H1 (cell line): ENCODE measurements around the gene EVC2. TPM values are rescaled to one million over a fixed set of nuclear protein-coding genes. Genes with fewer than 3 reads are reported as not detected.
A peak's percentile ranks its signal among the peaks of the same experiment; 100 is the strongest.

ENCODE experiments used
- CTCF ChIA-PET: fragments of 300-600 bp; sonication (Branson Sonifier 250); formaldehyde crosslinking; loops from one replicate; lab custom pipeline; 2021; ENCODE audit not compliant: partially characterized antibody; lab: Charles Lee
- POLR2A ChIA-PET: fragments of 300-600 bp; sonication (Branson Sonifier 250); formaldehyde crosslinking; loops from one replicate; lab custom pipeline; 2021; ENCODE audit warnings: inconsistent platforms; ENCODE audit not compliant: partially characterized antibody; lab: Charles Lee
- DNase-seq, 2 experiments: peaks; one replicate each; pipeline versions ENCODE4 v3.0.0 to v3.0.0-alpha.2; 2010 to 2022; ENCODE audit warnings: low spot score in 2 of 2, low read depth in 1 of 2, mixed read lengths in 1 of 2
- FAIRE-seq: peaks from 2 replicates; lab custom pipeline; 2011; peaks lifted over from hg19 to GRCh38; lab: Jason Lieb, UNC
- H2AFZ ChIP-seq: 2 replicates; pipeline ENCODE4 v1.8.1; 2012; ENCODE audit warnings: low read length, inconsistent platforms
- H2AK5ac ChIP-seq: 2 replicates; pipeline ENCODE4 v1.6.1; 2013; ENCODE audit warnings: low read depth, low read length
- H2BK120ac ChIP-seq: replicated peaks from 2 replicates; pipeline ENCODE3; 2013; ENCODE audit warnings: low read depth, low read length, inconsistent platforms
- H2BK12ac ChIP-seq: 2 replicates; pipeline ENCODE4 v1.6.1; 2013; ENCODE audit warnings: low read depth, low read length
- H2BK15ac ChIP-seq: 2 replicates; pipeline ENCODE4 v1.6.1; 2013; ENCODE audit warnings: low read length
- H2BK20ac ChIP-seq: 2 replicates; pipeline ENCODE4 v1.6.1; 2013; ENCODE audit warnings: low read length
- H2BK5ac ChIP-seq: 2 replicates; pipeline ENCODE4 v1.6.1; 2013; ENCODE audit warnings: low read depth, low read length
- H3K14ac ChIP-seq: 2 replicates; pipeline ENCODE4 v1.6.1; 2013; ENCODE audit warnings: inconsistent platforms; ENCODE audit not compliant: insufficient read length
- H3K18ac ChIP-seq: 2 replicates; pipeline ENCODE4 v1.6.1; 2013; ENCODE audit warnings: low read length; ENCODE audit errors: extremely low read depth
- H3K23ac ChIP-seq: 2 replicates; pipeline ENCODE4 v1.6.1; 2013; ENCODE audit warnings: inconsistent platforms; ENCODE audit not compliant: insufficient read length
- H3K23me2 ChIP-seq: 2 replicates; pipeline ENCODE4 v1.6.1; 2013; ENCODE audit warnings: low read depth, low read length
- H3K27ac ChIP-seq: 2 replicates; pipeline ENCODE4 v1.6.1; 2011; ENCODE audit warnings: low read depth, low read length, inconsistent platforms
- H3K27me3 ChIP-seq, 4 experiments: replicated peaks in 1 of 4; 1 replicate in 1 of 4; 2 replicates in 3 of 4; pipeline versions ENCODE4 v1.6.1 to v1.8.1; 2011 to 2013; ENCODE audit warnings: low read length in 3 of 4, mild to moderate bottlenecking in 3 of 4, inconsistent platforms in 2 of 4, mixed read lengths in 2 of 4, moderate library complexity in 1 of 4; ENCODE audit not compliant: control insufficient read depth in 3 of 4, insufficient read depth in 3 of 4; ENCODE audit errors: extremely low read depth in 1 of 4
- H3K36me3 ChIP-seq, 4 experiments: 2 replicates each; pipeline versions ENCODE4 v1.6.1 to v1.8.1; 2011 to 2013; ENCODE audit warnings: mild to moderate bottlenecking in 4 of 4, low read length in 3 of 4, moderate library complexity in 2 of 4, control low read depth in 1 of 4, inconsistent platforms in 1 of 4; ENCODE audit not compliant: insufficient read depth in 4 of 4, control insufficient read depth in 2 of 4
- H3K4ac ChIP-seq: replicated peaks from 2 replicates; pipeline ENCODE3; 2013; ENCODE audit warnings: low read length, low read depth, mixed read lengths, inconsistent platforms; ENCODE audit not compliant: insufficient read length
- H3K4me1 ChIP-seq, 4 experiments: replicated peaks in 1 of 4; 1 replicate in 1 of 4; 2 replicates in 3 of 4; pipeline versions ENCODE4 v1.6.1 to v1.8.1; 2011 to 2013; ENCODE audit warnings: low read length in 3 of 4, inconsistent platforms in 2 of 4, mixed read lengths in 1 of 4; ENCODE audit not compliant: insufficient read depth in 4 of 4, control insufficient read depth in 3 of 4
- H3K4me2 ChIP-seq, 2 experiments: 2 replicates each; pipeline versions ENCODE4 v1.6.1 to v1.8.1; 2011 to 2013; ENCODE audit warnings: low read depth in 2 of 2, low read length in 2 of 2, control low read depth in 1 of 2, inconsistent platforms in 1 of 2, mild to moderate bottlenecking in 1 of 2; ENCODE audit not compliant: insufficient read depth in 1 of 2
- H3K4me3 ChIP-seq, 4 experiments: fragments of 200-600, 300-600 bp in 1 of 4; sonication (generic), shearing (Covaris generic), sonication (Bioruptor Twin) in 1 of 4; 2 replicates each; pipeline versions ENCODE4 v1.5.1 to v1.8.1; 2011 to 2016; ENCODE audit warnings: low read length in 4 of 4, low read depth in 3 of 4, control low read depth in 2 of 4, inconsistent platforms in 2 of 4, mild to moderate bottlenecking in 2 of 4, mixed read lengths in 1 of 4, moderate library complexity in 1 of 4; ENCODE audit not compliant: insufficient read depth in 2 of 4; ENCODE audit errors: extremely low read depth in 1 of 4
- H3K56ac ChIP-seq: replicated peaks from 2 replicates; pipeline ENCODE3; 2013; ENCODE audit warnings: low read depth, mild to moderate bottlenecking, mixed read lengths, low read length, inconsistent platforms; ENCODE audit not compliant: insufficient read length
- H3K79me1 ChIP-seq: 2 replicates; pipeline ENCODE4 v1.6.1; 2013; ENCODE audit warnings: low read depth, low read length, control low read depth
- H3K79me2 ChIP-seq, 2 experiments: 2 replicates each; pipeline versions ENCODE4 v1.6.1 to v1.8.1; 2012 to 2013; ENCODE audit warnings: low read length in 2 of 2, mild to moderate bottlenecking in 2 of 2, inconsistent platforms in 1 of 2; ENCODE audit not compliant: insufficient read depth in 2 of 2, control insufficient read depth in 1 of 2
- H3K9ac ChIP-seq, 4 experiments: replicated peaks in 1 of 4; 1 replicate in 1 of 4; 2 replicates in 3 of 4; pipeline versions ENCODE4 v1.6.1 to v1.8.1; 2011 to 2013; ENCODE audit warnings: low read depth in 3 of 4, low read length in 3 of 4, control low read depth in 2 of 4, mild to moderate bottlenecking in 2 of 4, moderate library complexity in 2 of 4, inconsistent platforms in 1 of 4; ENCODE audit errors: extremely low read depth in 1 of 4
- H3K9me3 ChIP-seq, 2 experiments: 2 replicates each; pipeline versions ENCODE4 v1.6.1 to v1.8.1; 2012 to 2013; ENCODE audit warnings: mild to moderate bottlenecking in 2 of 2, moderate library complexity in 2 of 2, control low read depth in 1 of 2, inconsistent platforms in 1 of 2, low read depth in 1 of 2, low read length in 1 of 2, mixed read lengths in 1 of 2; ENCODE audit not compliant: insufficient read depth in 2 of 2
- H4K20me1 ChIP-seq, 2 experiments: replicated peaks in 1 of 2; 2 replicates each; pipeline versions ENCODE3 to v1.8.1; 2011 to 2013; ENCODE audit warnings: inconsistent platforms in 2 of 2, low read length in 2 of 2, mild to moderate bottlenecking in 1 of 2; ENCODE audit not compliant: insufficient read depth in 2 of 2, control insufficient read depth in 1 of 2
- H4K5ac ChIP-seq: 2 replicates; pipeline ENCODE4 v1.6.1; 2013; ENCODE audit warnings: low read length, low read depth, mixed read lengths, inconsistent platforms; ENCODE audit not compliant: insufficient read length
- H4K8ac ChIP-seq: 2 replicates; pipeline ENCODE4 v1.8.0; 2013; ENCODE audit warnings: mild to moderate bottlenecking, moderate library complexity, low read length, inconsistent platforms; ENCODE audit not compliant: insufficient read depth; ENCODE audit errors: extremely low read depth
- H4K91ac ChIP-seq: replicated peaks from 2 replicates; pipeline ENCODE3; 2013; ENCODE audit warnings: low read length, mixed read lengths, inconsistent platforms; ENCODE audit not compliant: insufficient read length
- BACH1 ChIP-seq: IDR thresholded peaks from 2 replicates; pipeline ENCODE4 v1.6.1; 2012; ENCODE audit warnings: low read length, improper control_type of control experiment
- EP300 ChIP-seq, 2 experiments: IDR thresholded peaks; 1 replicate in 1 of 2; 2 replicates in 1 of 2; pipeline ENCODE4 v1.6.1; 2011 to 2012; ENCODE audit warnings: low read depth in 2 of 2, low read length in 2 of 2, mild to moderate bottlenecking in 2 of 2, borderline replicate concordance in 1 of 2, inconsistent platforms in 1 of 2, moderate library complexity in 1 of 2
- FOSL1 ChIP-seq: IDR thresholded peaks from 2 replicates; pipeline ENCODE4 v1.6.1; 2011; ENCODE audit warnings: mild to moderate bottlenecking, low read depth, low read length, moderate library complexity; ENCODE audit not compliant: insufficient read depth
- HDAC2 ChIP-seq, 2 experiments: fragments of 300-600 bp in 1 of 2; sonication (generic) in 1 of 2; IDR thresholded peaks; 2 replicates each; pipeline ENCODE4 v1.6.1; 2011 to 2012; ENCODE audit warnings: low read depth in 2 of 2, low read length in 2 of 2, mild to moderate bottlenecking in 2 of 2, moderate library complexity in 2 of 2, borderline replicate concordance in 1 of 2, inconsistent platforms in 1 of 2
- SP2 ChIP-seq: IDR thresholded peaks from 2 replicates; pipeline ENCODE4 v1.6.1; 2012; ENCODE audit warnings: mild to moderate bottlenecking, low read length, inconsistent platforms
- TEAD4 ChIP-seq: IDR thresholded peaks from 2 replicates; pipeline ENCODE4 v1.6.1; 2012; ENCODE audit warnings: low read depth, low read length, inconsistent platforms, mixed read lengths
- YY1 ChIP-seq: IDR thresholded peaks from 2 replicates; pipeline ENCODE4 v1.6.1; 2011; ENCODE audit warnings: low read depth, mild to moderate bottlenecking, low read length
- ZNF274 ChIP-seq: IDR thresholded peaks from 2 replicates; pipeline ENCODE4 v1.7.0; 2012; ENCODE audit warnings: low read length, borderline replicate concordance; ENCODE audit errors: extremely low read depth
- WGBS, 2 experiments: shearing (Covaris generic) in 1 of 2; methylation state at CpG; one replicate each; pipeline versions ENCODE4 v1.1.6 to v1.1.7; 2013 to 2015; ENCODE audit warnings: low lambda C conversion rate in 2 of 2, mixed read lengths in 2 of 2, inconsistent platforms in 1 of 2, low coverage in 1 of 2, missing lambda C conversion rate in 1 of 2; ENCODE audit not compliant: insufficient replicate concordance in 2 of 2, insufficient coverage in 1 of 2, insufficient read length in 1 of 2; ENCODE audit errors: extremely low coverage in 1 of 2, missing lambda C conversion rate in 1 of 2; 5-methylcytosine and 5-hydroxymethylcytosine counted together
- polyA plus RNA-seq, 7 experiments: library from polyadenylated mRNA; depleted of rRNA in 3 of 7; stranded (reverse) in 5 of 7; unstranded in 2 of 7; fragments of >200 nt in 5 of 7; fragments of 200-250 nt in 2 of 7; gene quantifications; 1 replicate in 5 of 7; 2 replicates in 1 of 7; 4 replicates in 1 of 7; pipeline versions ENCODE4 v1.2.1 to v1.2.3, GENCODE V29; 2011 to 2013; ENCODE audit warnings: missing spikeins in 2 of 7, mixed read lengths in 2 of 7
- total RNA-seq: library from RNA; stranded (reverse); fragmentation: NEBNext Ultra II Directional; extraction: Animal tissue kit (Norgen Biotek cat#: 25700); gene quantifications from 2 replicates; pipeline ENCODE4 v1.2.1, GENCODE V29; 2021

The EVC2 gene
- total and polyA plus RNA-seq, 2 of the 8 experiments (the other 6 are each of a cell fraction or from before 2014, with no cell fraction given), result 0.73 to 5.9 TPM

- Histone ChIP-seq H3K79me2 (no peaks in the 10 kb centered on the region), H2BK120ac (no peak overlapping the region), H3K9me3 (0 out of 4 replicates have a peak, but pooled peaks cover 0 to 8% of the 10 kb centered on the region in 2 experiments), H2AFZ (no peak overlapping the region), H2BK15ac (no peak overlapping the region), H4K91ac (no peak overlapping the region), H3K36me3 (peaks cover 0 to 3% (median 0%) of the 10 kb centered on the region in 4 experiments; a peak in 1 of 8 replicates), H4K8ac (no peak overlapping the region), H3K14ac (peak overlapping the region; percentile 66), H3K18ac (no peak overlapping the region), H3K4ac (no peak overlapping the region), H2BK12ac (peak overlapping the region; percentile 61; the same call in 1 of the 2 replicates), H3K4me1 (peaks cover 0 to 3% (median 0%) of the 10 kb centered on the region in 4 experiments; a peak in 1 of 7 replicates), H4K5ac (no peak overlapping the region), H4K20me1 (peaks cover 0 to 3% of the 10 kb centered on the region in 2 experiments), H2BK5ac (0 out of 2 replicates have a peak overlapping the region, but pooled peaks have one; percentile 4), H3K4me2 (no peak overlapping the region), H3K23me2 (peaks cover 4% of the 10 kb centered on the region), H2BK20ac (no peak overlapping the region), H2AK5ac (peak overlapping the region; percentile 97), H3K27me3 (no peaks in the 10 kb centered on the region), H3K56ac (no peak overlapping the region), H3K9ac (peak overlapping the region in 1 of 4 experiments; percentile 60; a peak in 1 of 7 replicates), H3K79me1 (no peaks in the 10 kb centered on the region), H3K27ac (no peak overlapping the region; the same call in 1 of the 2 replicates), H3K4me3 (no peak overlapping the region), H3K23ac (no peak overlapping the region)
- FAIRE-seq, result no peak
- WGBS, 2 experiments, result 89% methylated on average over 4 of the region's 4 CpGs; no CpG with 5 or more reads in 1 of the 2 experiments
- DNase-seq, result no peak
- ChIA-PET CTCF (no interaction called here), POLR2A (no interaction called here)
- TF ChIP-seq ZNF274 (no peak), SP2 (no peak), TEAD4 (no peak), EP300 (IDR thresholded peaks at IDR 0.05; ENCODE audit: borderline replicate concordance in 1 of 2, low read depth in 2 of 2, low read length in 2 of 2) (no peak), HDAC2 (IDR thresholded peaks at IDR 0.05; ENCODE audit: borderline replicate concordance in 1 of 2, low read depth in 2 of 2, low read length in 2 of 2) (no peak), FOSL1 (no peak), BACH1 (no peak), YY1 (no peak)
These were observed 180.3 kb downstream of the EVC2 start for GRCh38 chr4:5528031-5528436.
